GM12873 (cell line): ENCODE results near the gene LGI4.

Source experiments
- CTCF ChIP-seq: IDR thresholded peaks from 2 replicates; pipeline ENCODE4 v1.5.1; 2012; ENCODE audit warnings: low read depth, mild to moderate bottlenecking, moderate library complexity, low read length, control low read depth; ENCODE audit not compliant: insufficient read depth; ENCODE audit errors: missing control alignments

LGI4 gene

GRCh38 chr19:35140207-35140961 lies 5.5 kb upstream of the LGI4 start:
- TF ChIP-seq CTCF, result no peak

GRCh38 chr19:35138305-35138892 lies 3.5 kb upstream of the LGI4 start, which contains the start of gene FXYD1:
Gene FXYD1 (plus strand): TSS chr19:35138824. CDS start chr19:35140080, 1,256 bp downstream.
- no peak for TF ChIP-seq CTCF

GRCh38 chr19:35136977-35137702 lies 2.3 kb upstream of the LGI4 start:
- no peak for TF ChIP-seq CTCF

GRCh38 chr19:35136231-35136630 lies 1.4 kb upstream of the LGI4 start:
- TF ChIP-seq CTCF, result no peak

GRCh38 chr19:35135389-35135909 lies 590 bp upstream of the LGI4 start:
- TF ChIP-seq CTCF, result peak; percentile 87

GRCh38 chr19:35133826-35134225 lies 1.0 kb downstream of the LGI4 start:
- TF ChIP-seq CTCF, result no peak

- no peak for TF ChIP-seq CTCF
These were observed 2.6 kb downstream of the LGI4 start for GRCh38 chr19:35132254-35132653.
